ENCODE results near the gene TSPAN7.

DNA sequence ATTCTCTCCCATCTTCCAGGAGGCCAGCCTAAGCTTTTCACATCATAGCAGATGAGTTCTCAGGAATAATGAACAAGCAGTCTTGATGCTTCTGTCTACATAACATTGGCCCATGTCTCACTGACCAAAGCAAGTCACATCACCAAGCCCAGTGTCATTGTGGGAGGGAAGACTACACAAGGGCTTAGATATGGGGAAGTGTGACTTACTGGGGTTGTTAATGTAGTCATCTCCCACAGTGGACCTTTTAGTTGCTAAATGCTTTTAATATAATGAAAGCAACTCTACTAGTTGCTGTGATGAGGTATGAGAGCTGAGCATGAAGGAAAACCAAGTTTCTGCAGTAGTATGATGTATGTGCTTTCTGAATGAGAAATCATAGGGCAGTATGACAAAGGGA, 40.5 kb downstream of the TSPAN7 start:
- TF ChIP-seq, protein P1, sequence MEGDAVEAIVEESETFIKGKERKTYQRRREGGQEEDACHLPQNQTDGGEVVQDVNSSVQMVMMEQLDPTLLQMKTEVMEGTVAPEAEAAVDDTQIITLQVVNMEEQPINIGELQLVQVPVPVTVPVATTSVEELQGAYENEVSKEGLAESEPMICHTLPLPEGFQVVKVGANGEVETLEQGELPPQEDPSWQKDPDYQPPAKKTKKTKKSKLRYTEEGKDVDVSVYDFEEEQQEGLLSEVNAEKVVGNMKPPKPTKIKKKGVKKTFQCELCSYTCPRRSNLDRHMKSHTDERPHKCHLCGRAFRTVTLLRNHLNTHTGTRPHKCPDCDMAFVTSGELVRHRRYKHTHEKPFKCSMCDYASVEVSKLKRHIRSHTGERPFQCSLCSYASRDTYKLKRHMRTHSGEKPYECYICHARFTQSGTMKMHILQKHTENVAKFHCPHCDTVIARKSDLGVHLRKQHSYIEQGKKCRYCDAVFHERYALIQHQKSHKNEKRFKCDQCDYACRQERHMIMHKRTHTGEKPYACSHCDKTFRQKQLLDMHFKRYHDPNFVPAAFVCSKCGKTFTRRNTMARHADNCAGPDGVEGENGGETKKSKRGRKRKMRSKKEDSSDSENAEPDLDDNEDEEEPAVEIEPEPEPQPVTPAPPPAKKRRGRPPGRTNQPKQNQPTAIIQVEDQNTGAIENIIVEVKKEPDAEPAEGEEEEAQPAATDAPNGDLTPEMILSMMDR (IDR thresholded peaks at IDR 0.05), result no peak
- TF ChIP-seq POLR2A (IDR thresholded peaks at IDR 0.05) (no peak), POLR2AphosphoS5 (IDR thresholded peaks at IDR 0.05) (no peak)
